Fibroblast of lung (primary cell): ENCODE data around the gene GDF15.

Experiments used
- CTCF ChIP-seq, 2 donors: IDR thresholded peaks in 1 of 2; conservative IDR thresholded peaks in 1 of 2; 1 replicate in 1 of 2; 2 replicates in 1 of 2; pipeline ENCODE4 v1.5.1; 2011 to 2012; ENCODE audit warnings: low read length in 2 of 2, control low read depth in 1 of 2, inconsistent platforms in 1 of 2, low read depth in 1 of 2, mild to moderate bottlenecking in 1 of 2
- EZH2 ChIP-seq: IDR thresholded peaks from 2 replicates; pipeline ENCODE4 v1.5.1; 2012; ENCODE audit warnings: low read length, control low read depth, mild to moderate bottlenecking; ENCODE audit errors: missing control alignments

GRCh38 chr19:18342090-18342632 lies 43.8 kb upstream of the GDF15 start:
- no peak for TF ChIP-seq CTCF (conservative IDR thresholded peaks at IDR 0.05 in 1 of 2, IDR thresholded peaks at IDR 0.05 in 1 of 2; ENCODE audit: low read depth in 1 of 2, low read length in 2 of 2)
- TF ChIP-seq EZH2, result no peak
